Activated CD4-positive, alpha-beta T cell treated with anti-CD3 and anti-CD28 coated beads for 36 hours (primary cell): ENCODE measurements around the gene TMEM212. TPM values are rescaled to one million over a fixed set of nuclear protein-coding genes. Genes with fewer than 3 reads are reported as not detected.
A peak's percentile ranks its signal among the peaks of the same experiment; 100 is the strongest.

Source experiments
- ATAC-seq: fragments of 200-7000 bp; cut with Tn5 transposase; one replicate; pipeline ENCODE4 v1.10.0; 2021; ENCODE audit warnings: mild to moderate bottlenecking, moderate library complexity
- CTCF ChIA-PET: fragments of 350-600 bp; sonication (Branson Sonifier 250); formaldehyde crosslinking; loops from one replicate; lab custom pipeline; 2021; ENCODE audit warnings: antibody characterized with exemption; lab: Charles Lee
- POLR2A ChIA-PET: fragments of 350-600 bp; sonication (Branson Sonifier 250); formaldehyde crosslinking; loops from one replicate; lab custom pipeline; 2021; ENCODE audit warnings: antibody characterized with exemption, inconsistent platforms; lab: Charles Lee
- DNase-seq: peaks from one replicate; pipeline ENCODE4 v3.0.0-alpha.2; 2020
- H3K27ac Mint-ChIP-seq: one replicate; pipeline ENCODE4 v1.8.0; 2021; ENCODE audit warnings: mixed read lengths
- H3K27me3 Mint-ChIP-seq: one replicate; pipeline ENCODE4 v1.8.0; 2021; ENCODE audit warnings: mixed read lengths
- H3K36me3 Mint-ChIP-seq: one replicate; pipeline ENCODE4 v1.8.0; 2021; ENCODE audit warnings: low read depth, mixed read lengths
- H3K4me1 Mint-ChIP-seq: one replicate; pipeline ENCODE4 v1.8.0; 2021; ENCODE audit warnings: mixed read lengths
- H3K4me3 Mint-ChIP-seq: one replicate; pipeline ENCODE4 v1.8.0; 2021; ENCODE audit warnings: mild to moderate bottlenecking, moderate library complexity, mixed read lengths
- H3K9me3 Mint-ChIP-seq: one replicate; pipeline ENCODE4 v1.8.0; 2021; ENCODE audit warnings: low read depth, mixed read lengths
- intact Hi-C, 2 experiments: fragments of 100-400 bp; cut with DNase I in 1 of 2; cut with micrococcal nuclease in 1 of 2; formaldehyde crosslinking; loops; one replicate each; pipeline versions ENCODE4 v1.14.2 to v1.15.1; 2022 to 2024; cut with DNase I, micrococcal nuclease
- total RNA-seq, 2 experiments: library from RNA; stranded (reverse); gene quantifications; one replicate each; pipeline ENCODE4 v1.2.3, GENCODE V29; 2021

Gene TMEM212
- total RNA-seq, 2 experiments from 2014 or later, result not detected

DNA sequence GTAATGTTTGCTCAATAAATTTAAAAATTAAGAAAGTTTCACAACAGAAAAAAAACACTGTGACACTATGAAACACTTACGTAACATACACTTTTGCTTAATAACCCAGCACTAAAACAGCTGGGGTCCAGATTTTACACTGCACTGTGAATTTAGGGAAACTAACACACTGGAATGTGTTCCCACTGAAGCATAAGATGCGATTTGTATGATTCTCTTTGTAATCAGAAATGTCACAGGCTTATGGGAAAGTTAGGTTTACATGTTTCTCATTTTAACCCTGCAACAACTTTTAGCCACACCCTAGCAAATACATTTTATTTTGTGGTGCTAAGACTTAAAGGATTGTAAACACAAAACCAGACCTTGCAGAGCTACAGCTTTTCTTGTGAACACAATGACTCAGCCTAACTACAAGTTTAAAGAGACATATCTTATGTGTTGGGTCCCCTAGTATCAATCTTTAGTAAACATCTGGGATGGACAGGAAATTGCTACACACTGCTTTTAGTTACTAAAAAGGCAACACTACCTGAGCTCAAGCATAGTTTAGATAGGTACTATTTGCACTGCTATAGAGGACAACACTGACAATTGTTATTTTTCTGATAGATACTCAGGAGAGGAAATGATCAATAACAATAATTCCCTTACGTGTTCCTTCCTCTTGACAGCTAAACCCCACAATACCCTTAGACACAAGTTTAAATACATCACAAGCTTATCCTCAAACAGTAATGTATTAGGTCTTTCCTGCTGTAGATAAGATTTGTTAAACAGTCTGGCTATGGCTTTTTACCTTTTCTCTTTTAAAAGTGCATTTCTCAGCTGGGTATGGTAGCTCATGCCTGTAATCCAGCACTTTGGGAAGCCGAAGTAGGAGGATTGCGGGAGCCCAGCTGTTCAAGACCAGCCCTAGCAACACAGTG lies 36.7 kb upstream of the TMEM212 start:
- H3K27me3 Mint-ChIP-seq, result peaks cover 31% of the 10 kb centered on the region
- no peak overlapping the region for H3K4me3 Mint-ChIP-seq
- ChIA-PET CTCF (interaction anchor here (0.7 to 1.4 kb wide), 2 partner anchors 222 to 535 kb away, joined by 3 read pairs; no protein-coding TSS in a partner anchor), POLR2A (no interaction called here)
- DNase-seq, result no peak
- no peak overlapping the region for H3K27ac Mint-ChIP-seq
- no peaks in the 10 kb centered on the region for H3K9me3 Mint-ChIP-seq
- H3K36me3 Mint-ChIP-seq, result no peaks in the 10 kb centered on the region
- H3K4me1 Mint-ChIP-seq, result peaks cover 14% of the 10 kb centered on the region
- no peak for ATAC-seq
- intact Hi-C loops, result no loop called here

DNA sequence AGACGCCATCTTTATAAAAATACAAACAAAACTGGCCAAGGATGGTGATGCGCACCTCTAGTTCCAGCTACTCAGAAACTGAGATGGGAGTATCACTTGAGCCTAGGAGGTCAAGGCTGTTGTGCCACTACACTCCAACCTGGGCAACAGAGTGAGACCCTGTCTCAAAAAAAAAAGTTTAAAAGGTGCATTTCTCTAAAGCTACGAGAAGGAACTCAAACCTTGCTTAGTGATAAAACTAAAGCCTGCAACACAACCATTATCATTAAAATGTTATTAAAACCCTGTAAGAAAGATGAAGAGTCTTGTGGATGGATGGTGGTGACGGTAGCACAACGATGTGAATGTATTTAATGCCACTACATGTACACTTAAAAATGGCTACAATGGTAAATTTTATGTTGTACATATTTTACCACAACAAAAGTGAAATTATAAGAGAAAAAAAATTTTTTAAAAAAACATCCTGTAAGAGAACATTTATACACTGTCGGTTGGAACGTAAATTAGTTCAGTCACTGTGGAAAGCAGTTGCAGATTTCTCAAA lies 35.9 kb upstream of the TMEM212 start:
- peaks cover 34% of the 10 kb centered on the region for H3K27me3 Mint-ChIP-seq
- H3K27ac Mint-ChIP-seq, result no peak overlapping the region
- no peaks in the 10 kb centered on the region for H3K9me3 Mint-ChIP-seq

DNA sequence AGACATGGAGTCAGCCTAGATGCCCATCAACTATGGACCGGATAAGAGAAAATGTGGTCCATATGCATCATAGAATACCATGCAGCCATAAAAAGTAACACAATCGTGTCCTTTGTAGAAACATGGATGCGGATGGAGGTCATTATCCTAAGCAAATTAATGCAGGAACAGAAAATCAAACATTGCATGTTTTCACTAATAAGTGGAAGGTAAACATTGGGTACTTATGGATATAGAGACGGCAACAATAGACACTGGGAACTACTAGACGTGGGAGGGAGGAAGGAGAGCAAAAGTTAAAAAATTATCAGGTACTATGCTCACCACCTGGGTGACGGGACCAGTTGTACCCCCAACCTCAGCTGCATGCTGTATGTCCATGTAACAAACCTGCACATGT lies 35.3 kb upstream of the TMEM212 start:
- Mint-ChIP-seq H3K9me3 (no peaks in the 10 kb centered on the region), H3K4me3 (no peak overlapping the region), H3K36me3 (no peaks in the 10 kb centered on the region), H3K4me1 (peaks cover 10% of the 10 kb centered on the region), H3K27me3 (peaks cover 35% of the 10 kb centered on the region), H3K27ac (no peak overlapping the region)
- DNase-seq (no peak), ATAC-seq (no peak)
- POLR2A ChIA-PET, result no interaction called here
- CTCF ChIA-PET, result interaction anchor here (1.4 kb wide), 1 partner anchor 534 kb away, joined by 3 read pairs; no protein-coding TSS in a partner anchor
- intact Hi-C loops, result no loop called here

More for the DNA sequence above, 35.9 kb upstream of the TMEM212 start:
- intact Hi-C loops, result no loop called here
- ChIA-PET POLR2A (no interaction called here), CTCF (interaction anchor here (1.4 kb wide), 1 partner anchor 535 kb away, joined by 3 read pairs; no protein-coding TSS in a partner anchor)
- Mint-ChIP-seq H3K4me3 (no peak overlapping the region), H3K4me1 (peaks cover 10% of the 10 kb centered on the region), H3K36me3 (no peaks in the 10 kb centered on the region)
- ATAC-seq (no peak), DNase-seq (no peak)

DNA sequence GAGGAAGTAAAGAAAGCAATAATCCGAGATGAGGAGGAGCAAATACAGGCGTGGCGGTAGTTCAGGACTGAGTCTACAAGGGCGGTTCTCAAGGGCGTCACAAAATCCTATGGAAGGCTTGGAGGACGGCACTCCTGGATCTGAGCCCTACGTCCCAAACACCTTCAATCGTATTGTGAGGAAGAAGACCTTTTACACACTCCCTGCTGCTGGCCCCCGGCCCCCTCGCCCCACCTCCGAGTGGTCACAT lies 33.6 kb upstream of the TMEM212 start:
- CTCF ChIA-PET, result interaction anchor here (1.2 kb wide), 1 partner anchor 61 kb away, joined by 3 read pairs; no protein-coding TSS in a partner anchor

DNA sequence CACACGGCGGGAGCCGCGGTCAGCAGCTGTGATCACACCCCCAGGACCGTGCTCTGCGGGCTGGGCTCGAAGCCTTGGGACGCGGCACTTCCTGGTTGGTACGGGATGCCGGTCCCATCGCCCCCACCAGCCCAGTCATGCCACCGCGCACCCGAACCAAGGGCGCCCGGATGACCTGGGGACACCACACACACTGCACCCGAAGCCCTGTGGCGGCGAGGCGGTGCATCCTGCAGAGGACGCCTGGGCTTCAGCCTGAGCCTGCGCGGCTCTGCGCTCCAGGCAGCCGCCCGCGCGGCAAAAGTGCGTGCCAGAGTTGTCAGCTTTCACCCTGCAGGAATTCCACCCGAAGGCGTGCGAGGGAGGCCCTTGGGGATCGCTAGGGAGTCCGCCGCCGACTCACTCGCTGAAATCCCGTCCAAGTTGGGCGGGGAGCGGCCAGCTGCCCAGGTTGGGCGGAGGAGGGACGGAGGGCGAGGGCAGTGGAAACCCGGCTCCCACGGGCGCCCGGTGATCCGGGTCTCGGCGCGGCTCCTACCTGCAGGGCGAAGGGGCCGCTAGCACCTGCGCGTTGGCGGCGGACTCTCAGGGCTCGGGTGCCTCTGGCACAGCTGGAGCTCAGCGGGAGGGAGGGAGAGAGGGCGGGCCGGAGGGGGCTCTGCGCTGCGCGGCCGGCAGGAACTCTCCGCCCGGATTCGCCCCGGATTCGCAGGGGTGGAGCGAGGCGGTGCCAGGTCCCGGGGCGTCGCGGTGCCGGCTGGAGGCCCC lies 33.1 kb upstream of the TMEM212 start, which contains the start of gene PLD1:
TSS of gene PLD1 (minus strand) at position 623 of the 768 bp plus-strand sequence. CDS start 72,432 bp downstream, outside the sequence.
- Mint-ChIP-seq H3K4me3 (peak within 1 kb of the TSS; percentile 72), H3K36me3 (no peaks in the 10 kb centered on the region), H3K4me1 (peaks cover 21% of the 10 kb centered on the region), H3K27ac (peak within 1 kb of the TSS; percentile 63), H3K27me3 (peaks cover 36% of the 10 kb centered on the region), H3K9me3 (no peaks in the 10 kb centered on the region)
- DNase-seq (peak; percentile 71), ATAC-seq (peak; percentile 82)
- intact Hi-C loops, result no loop called here
- CTCF ChIA-PET, result interaction anchor here (0.7 to 1.5 kb wide), 3 partner anchors 19 to 455 kb away, joined by 3 read pairs; no protein-coding TSS in a partner anchor
- POLR2A ChIA-PET, result interaction anchor here (0.6 kb wide), 1 partner anchor 21 kb away, joined by 3 read pairs; no protein-coding TSS in a partner anchor

More for the DNA sequence above, 33.6 kb upstream of the TMEM212 start:
- H3K9me3 Mint-ChIP-seq, result no peaks in the 10 kb centered on the region
- H3K27ac Mint-ChIP-seq, result peak overlapping the region; percentile 63
- intact Hi-C loops, result no loop called here
- DNase-seq, result no peak
- H3K4me3 Mint-ChIP-seq, result peak overlapping the region; percentile 72
- H3K4me1 Mint-ChIP-seq, result peaks cover 21% of the 10 kb centered on the region
- POLR2A ChIA-PET, result interaction anchor here (0.6 kb wide), 1 partner anchor 481 kb away, joined by 4 read pairs; no protein-coding TSS in a partner anchor
- peaks cover 36% of the 10 kb centered on the region for H3K27me3 Mint-ChIP-seq
- H3K36me3 Mint-ChIP-seq, result no peaks in the 10 kb centered on the region
- no peak for ATAC-seq

DNA sequence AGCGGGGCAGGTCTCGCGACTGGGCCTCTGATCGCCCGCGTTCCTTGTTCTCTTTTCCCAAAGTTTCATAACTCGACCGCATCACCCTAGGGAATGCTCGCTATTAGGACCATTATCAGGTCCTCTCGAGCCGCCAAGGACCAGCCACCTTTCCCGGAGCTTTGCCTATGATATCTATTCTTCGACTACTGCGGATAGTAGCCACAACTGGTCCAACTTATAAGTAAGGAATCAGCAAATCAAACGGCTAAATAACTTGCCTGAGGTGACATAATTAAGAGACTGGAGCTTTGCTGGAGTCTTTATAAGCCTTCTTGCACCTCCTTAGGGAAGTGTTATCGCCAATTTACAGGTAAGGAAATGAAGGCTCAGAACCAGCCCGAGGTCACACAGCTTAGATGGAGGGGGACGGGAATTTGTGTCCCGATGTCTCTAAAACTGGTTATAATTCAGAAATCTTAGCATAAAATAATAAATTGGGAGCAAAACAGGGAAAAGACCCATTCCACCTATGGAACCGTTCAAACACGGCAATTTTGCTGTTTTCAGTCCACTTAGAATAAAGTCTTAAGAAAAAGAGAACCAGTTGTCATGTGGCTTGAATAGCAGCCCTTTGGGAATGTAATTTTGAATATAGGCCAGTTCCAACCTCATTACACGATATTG lies 32.4 kb upstream of the TMEM212 start:
- Mint-ChIP-seq H3K9me3 (peaks cover 2% of the 10 kb centered on the region), H3K4me3 (peak overlapping the region; percentile 55), H3K27ac (no peak overlapping the region), H3K36me3 (no peaks in the 10 kb centered on the region), H3K27me3 (peaks cover 38% of the 10 kb centered on the region), H3K4me1 (peaks cover 21% of the 10 kb centered on the region)
- intact Hi-C loops, result no loop called here
- ATAC-seq, result no peak
- no peak for DNase-seq
- ChIA-PET CTCF (interaction anchor here (0.7 to 1.5 kb wide), 3 partner anchors 18 to 454 kb away, joined by 3 read pairs; no protein-coding TSS in a partner anchor), POLR2A (interaction anchor here (0.6 kb wide), 1 partner anchor 20 kb away, joined by 3 read pairs; no protein-coding TSS in a partner anchor)

DNA sequence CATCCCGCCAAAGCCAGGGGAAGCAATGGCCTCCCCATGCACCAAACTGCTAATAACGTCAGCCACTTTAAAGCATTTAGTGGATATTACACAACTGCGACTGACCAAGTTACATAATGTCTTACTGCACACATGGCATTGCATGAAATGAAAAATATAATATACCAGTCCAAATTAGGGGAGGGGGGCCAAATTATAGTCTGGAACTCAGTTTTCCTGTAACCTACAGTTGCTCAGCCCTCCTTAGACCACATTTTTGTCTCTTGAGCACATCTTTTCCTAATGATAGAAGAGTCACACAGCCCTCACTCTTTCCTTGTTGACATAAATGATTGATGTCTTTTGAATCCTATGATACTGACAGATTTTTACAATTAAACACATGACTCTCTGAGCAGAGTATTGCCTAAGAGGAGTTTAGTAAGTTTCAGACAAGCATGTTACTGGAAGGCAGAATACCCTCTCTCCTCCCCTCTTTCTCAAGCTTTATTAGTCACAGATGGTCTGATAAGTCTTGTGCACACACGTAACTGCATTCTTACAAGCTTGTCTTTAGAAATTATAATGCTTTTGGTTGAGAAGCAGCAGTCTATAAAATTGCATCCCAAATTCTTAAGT lies 31.7 kb upstream of the TMEM212 start:
- intact Hi-C loops, result no loop called here
- POLR2A ChIA-PET, result interaction anchor here (0.5 kb wide), 1 partner anchor 644 kb away, joined by 3 read pairs; no protein-coding TSS in a partner anchor
- H3K27me3 Mint-ChIP-seq, result peaks cover 42% of the 10 kb centered on the region
- CTCF ChIA-PET, result interaction anchor here (0.7 to 1.5 kb wide), 3 partner anchors 18 to 738 kb away, joined by 3 read pairs; no protein-coding TSS in a partner anchor
- DNase-seq (no peak), ATAC-seq (no peak)
- H3K4me3 Mint-ChIP-seq, result no peak overlapping the region
- no peak overlapping the region for H3K27ac Mint-ChIP-seq
- H3K4me1 Mint-ChIP-seq, result peaks cover 21% of the 10 kb centered on the region
- H3K36me3 Mint-ChIP-seq, result no peaks in the 10 kb centered on the region
- peaks cover 2% of the 10 kb centered on the region for H3K9me3 Mint-ChIP-seq

DNA sequence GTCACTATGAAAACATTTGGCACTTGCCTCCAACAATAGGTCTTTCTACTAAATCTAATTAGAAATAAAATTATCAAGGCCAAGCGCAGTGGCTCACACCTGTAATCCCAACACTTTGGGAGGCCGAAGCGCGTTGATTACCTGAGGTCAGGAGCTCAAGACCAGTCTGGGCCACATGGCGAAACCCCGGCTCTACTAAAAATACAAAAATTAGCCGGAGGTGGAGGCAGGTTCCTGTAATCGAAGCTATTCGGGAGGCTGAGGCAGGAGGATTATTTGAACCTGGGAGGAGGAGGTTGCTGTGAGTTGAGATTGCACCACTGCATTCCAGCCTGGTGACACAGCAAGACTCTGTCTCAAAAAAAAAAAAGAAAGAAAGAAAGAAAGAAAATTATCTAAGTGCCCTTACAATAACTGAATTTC lies 31.2 kb upstream of the TMEM212 start:
- Mint-ChIP-seq H3K4me1 (peaks cover 21% of the 10 kb centered on the region), H3K27ac (no peak overlapping the region), H3K36me3 (no peaks in the 10 kb centered on the region), H3K9me3 (peaks cover 2% of the 10 kb centered on the region), H3K4me3 (no peak overlapping the region), H3K27me3 (peaks cover 42% of the 10 kb centered on the region)
- DNase-seq (no peak), ATAC-seq (no peak)
- POLR2A ChIA-PET, result no interaction called here
- intact Hi-C loops, result no loop called here
- CTCF ChIA-PET, result interaction anchor here (0.7 to 1.5 kb wide), 3 partner anchors 17 to 738 kb away, joined by 3 read pairs; no protein-coding TSS in a partner anchor

DNA sequence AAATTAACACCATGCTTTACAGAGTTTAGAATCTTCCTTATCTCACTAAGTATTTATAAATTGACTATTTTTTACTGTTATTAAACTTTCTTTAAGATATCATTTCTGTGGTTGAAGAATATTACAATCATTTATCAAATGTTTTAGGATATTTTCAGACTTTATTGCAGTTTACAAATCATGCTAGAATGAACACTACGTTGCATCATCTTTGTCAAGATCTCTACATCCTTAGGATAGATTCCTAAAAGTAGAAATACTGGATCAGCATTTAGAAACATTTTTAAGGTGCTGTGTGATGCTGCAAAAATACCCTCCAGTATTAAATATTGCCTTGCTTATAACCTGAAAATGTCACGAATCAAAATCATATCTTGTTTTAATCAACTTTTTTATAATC lies 30.3 kb upstream of the TMEM212 start:
- no peaks in the 10 kb centered on the region for H3K36me3 Mint-ChIP-seq
- peaks cover 36% of the 10 kb centered on the region for H3K27me3 Mint-ChIP-seq
- POLR2A ChIA-PET, result no interaction called here
- H3K27ac Mint-ChIP-seq, result no peak overlapping the region
- H3K4me3 Mint-ChIP-seq, result no peak overlapping the region
- intact Hi-C loops, result no loop called here
- peaks cover 2% of the 10 kb centered on the region for H3K9me3 Mint-ChIP-seq
- CTCF ChIA-PET, result no interaction called here
- peaks cover 21% of the 10 kb centered on the region for H3K4me1 Mint-ChIP-seq
- ATAC-seq (no peak), DNase-seq (no peak)

DNA sequence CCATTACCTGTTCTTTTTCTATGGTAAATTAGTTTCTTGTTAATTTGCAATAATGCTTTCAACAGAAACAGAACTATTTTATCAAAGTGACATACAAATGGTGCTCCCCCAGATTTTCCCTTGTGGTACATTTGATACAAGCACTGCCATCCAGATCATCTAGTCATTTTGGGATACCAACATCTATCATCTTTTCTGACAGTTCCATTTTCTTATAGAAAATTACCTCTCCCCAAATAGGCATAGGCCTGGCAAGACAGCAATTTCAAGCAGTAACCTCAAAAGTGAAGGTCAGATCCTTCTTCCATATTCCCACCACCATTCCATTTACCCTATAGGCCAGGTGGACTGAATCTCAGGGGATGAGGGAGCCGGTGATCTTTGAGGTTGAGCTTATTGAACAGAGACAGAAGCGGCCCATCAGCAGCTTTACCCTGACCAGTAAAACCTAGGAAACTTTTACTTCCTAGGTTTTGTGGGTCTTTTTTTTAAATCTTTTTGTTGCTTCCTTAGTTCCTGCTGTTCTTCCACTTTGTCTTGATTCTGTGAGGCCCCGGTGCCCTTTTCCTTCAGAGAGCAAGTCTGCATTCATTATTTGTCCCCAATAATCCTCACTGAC lies 29.8 kb upstream of the TMEM212 start:
- H3K27ac Mint-ChIP-seq, result no peak overlapping the region
- peaks cover 35% of the 10 kb centered on the region for H3K27me3 Mint-ChIP-seq
- peaks cover 2% of the 10 kb centered on the region for H3K9me3 Mint-ChIP-seq
- CTCF ChIA-PET, result interaction anchor here (0.6 kb wide), 1 partner anchor 672 kb away, joined by 4 read pairs; no protein-coding TSS in a partner anchor
- no peaks in the 10 kb centered on the region for H3K36me3 Mint-ChIP-seq
- no peak for DNase-seq
- no peak overlapping the region for H3K4me3 Mint-ChIP-seq
- peaks cover 21% of the 10 kb centered on the region for H3K4me1 Mint-ChIP-seq
- POLR2A ChIA-PET, result no interaction called here
- intact Hi-C loops, result no loop called here
- no peak for ATAC-seq
